Measurements from ENCODE around the gene TMEFF1.

TMEFF1 gene

DNA sequence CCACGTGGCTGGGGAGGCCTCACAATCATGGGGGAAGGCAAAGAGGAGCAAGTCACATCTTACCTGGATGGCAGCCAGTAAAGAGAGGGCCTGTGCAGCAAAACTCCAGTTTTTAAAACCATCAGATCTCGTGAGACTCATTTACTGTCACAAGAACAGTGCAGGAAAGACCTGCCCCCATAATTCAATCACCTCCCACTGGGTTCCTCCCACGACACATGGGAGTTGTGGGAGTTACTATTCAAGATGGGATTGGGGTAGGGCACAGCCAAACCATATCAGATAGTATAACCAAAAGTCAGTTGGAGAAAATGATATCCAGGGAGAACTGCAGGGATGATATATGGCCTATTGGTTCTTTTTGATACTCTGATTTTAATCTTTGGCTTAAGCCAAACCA is 94.9 kb downstream of the TMEFF1 start:
- DNase-seq (ENCODE audit: low read depth in 2 of 3, low spot score in 1 of 3) = no peak

DNA sequence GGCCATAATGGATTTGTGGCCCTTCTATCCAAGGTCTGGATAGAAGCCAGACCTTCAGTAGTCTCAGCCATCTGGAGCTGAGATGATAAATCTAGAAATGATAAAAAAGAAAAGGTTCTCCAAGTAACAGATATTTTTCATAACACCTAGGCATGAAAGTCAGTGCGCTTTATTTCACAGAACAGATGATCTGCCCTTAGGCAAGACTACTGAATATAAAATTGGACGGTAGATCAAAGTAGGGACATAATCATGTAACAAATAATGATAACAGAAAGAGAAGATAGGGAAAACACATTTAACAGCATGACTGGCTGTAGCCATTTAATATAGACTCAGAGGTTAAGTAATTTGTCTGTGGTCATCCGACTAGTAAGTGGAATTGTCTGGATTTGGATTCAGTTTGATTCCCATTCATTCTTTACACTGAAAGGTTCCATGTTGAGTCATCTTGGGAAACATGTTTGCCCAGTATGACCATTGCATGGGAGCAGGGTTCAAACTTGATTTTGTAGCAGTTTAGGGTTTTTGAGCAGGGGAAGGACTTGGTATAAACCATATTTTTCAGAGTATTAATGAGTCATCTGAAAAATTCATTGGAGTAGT is 100.8 kb downstream of the TMEFF1 start:
- no peak for DNase-seq (ENCODE audit: low read depth in 2 of 3, low spot score in 1 of 3)

DNA sequence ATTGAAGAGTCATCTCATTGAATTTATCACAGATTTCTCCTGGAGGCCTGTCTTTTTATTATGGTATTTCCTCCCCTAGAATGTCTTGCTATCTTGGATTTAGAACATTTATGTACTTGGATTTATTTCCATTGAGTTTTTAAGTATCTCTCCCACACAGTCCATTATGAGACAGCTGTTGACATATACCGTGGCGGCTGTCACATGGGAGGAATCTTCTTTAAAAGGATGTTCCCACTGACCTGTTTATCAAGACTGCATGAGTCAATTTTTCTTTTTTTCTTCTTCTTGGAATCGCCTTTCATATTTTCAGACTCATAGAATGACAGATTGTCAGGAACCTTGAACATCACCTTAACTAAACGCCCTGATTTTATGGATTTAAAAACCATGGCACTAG is 102.1 kb downstream of the TMEFF1 start:
- no peak for DNase-seq (ENCODE audit: low read depth in 2 of 3, low spot score in 1 of 3)

DNA sequence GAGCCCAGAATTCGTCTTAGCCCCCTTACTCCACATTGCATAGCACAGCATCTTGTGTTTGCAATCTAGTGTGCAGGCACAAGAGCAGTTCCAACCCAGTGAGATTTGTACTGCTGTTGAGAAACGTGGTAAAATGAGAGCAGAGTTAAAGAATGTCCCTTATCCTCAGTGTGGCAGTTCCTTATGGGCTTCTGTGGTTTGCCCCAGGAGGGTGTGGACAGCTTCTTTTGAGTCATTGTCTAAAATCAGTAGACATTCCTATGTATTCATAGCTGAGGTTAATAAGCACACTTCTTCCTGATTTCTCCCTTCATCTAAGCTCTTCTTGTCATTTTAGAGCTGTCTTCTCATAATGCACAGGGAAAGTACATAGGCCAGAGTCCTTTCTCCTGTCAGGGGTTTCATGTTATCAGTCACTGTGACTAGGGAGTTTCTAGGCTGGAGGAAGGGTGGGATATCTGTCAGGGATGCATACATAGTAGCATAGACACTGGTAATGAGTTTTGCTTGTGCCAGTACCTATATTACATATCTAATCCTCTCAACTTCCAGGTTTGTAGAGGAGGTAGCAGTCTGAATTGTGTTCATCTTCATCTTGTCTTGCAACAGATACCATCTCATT is 102.9 kb downstream of the TMEFF1 start:
- no peak for DNase-seq (ENCODE audit: low read depth in 2 of 3, low spot score in 1 of 3)

DNA sequence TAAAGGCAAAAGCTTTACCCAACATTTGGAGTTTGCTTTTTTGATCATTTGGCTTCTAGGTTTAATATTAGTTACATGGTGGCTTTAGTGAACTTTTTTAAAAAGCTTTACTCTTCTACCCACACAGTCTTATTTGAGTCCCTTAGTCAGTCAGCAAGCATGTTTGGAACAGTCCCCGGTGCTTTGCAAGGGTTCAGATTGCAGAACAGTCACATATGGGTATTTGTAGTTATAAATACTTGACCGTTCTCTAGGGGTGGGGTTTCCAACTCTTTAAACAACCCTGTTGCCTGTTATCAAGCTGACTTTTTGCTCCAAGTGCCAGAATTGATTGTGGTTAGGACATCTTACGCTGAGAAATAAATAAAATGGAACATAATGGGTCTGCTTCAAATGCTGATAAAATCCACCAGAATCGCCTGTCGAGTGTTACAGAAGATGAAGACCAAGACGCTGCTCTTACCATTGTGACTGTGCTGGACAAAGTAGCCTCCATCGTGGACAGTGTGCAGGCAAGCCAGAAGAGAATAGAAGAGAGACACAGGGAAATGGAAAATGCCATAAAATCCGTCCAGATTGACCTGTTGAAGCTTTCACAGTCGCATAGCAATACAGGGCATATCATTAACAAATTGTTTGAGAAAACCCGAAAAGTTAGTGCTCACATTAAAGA is 105.0 kb downstream of the TMEFF1 start, which contains the start of gene CAVIN4:
Gene CAVIN4, plus strand, starts transcription at position 304 of the 673 bp plus-strand sequence. Its CDS starts 65 bp downstream, at position 369.
- DNase-seq (ENCODE audit: low read depth in 2 of 3, low spot score in 1 of 3) = no peak

DNA sequence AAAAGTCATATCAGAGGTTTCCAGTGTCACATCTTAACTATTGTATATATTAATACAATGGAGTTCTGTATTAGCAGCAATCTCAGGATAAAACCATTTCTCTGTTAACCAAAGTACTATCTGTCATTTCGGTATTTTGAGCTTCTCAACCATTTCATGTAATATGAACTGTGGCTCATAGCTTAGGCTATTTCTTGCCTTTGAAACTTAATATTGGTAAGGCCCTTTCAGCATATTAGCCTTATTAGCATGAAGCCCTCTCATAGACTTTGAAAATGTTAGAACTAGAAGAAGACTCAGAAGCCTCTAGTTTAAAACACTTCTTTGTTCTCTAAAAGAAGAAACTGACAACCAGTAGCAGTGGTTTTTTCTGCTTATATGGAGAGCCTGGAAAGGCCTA is 105.7 kb downstream of the TMEFF1 start:
- no peak for DNase-seq (ENCODE audit: low read depth in 2 of 3, low spot score in 1 of 3)

DNA sequence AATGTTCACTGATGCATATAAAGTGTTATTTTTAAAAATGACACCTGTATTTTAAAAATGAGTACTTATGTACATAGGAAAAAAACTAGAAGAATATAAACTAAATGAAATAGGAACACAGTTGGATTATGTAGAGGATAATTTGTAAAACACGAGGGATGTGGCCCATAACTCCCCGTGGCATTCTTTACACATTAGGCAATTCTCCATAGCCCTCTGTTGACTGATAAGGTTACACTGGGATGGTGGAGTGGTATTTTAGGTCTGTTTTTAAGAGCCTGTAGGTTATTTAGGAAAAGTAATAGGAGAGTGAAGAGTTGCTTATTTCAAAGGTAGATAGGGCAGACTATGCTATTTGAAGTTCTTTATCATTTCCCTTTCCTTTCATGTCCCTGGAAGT is 106.7 kb downstream of the TMEFF1 start:
- no peak for DNase-seq (ENCODE audit: low read depth in 2 of 3, low spot score in 1 of 3)

DNA sequence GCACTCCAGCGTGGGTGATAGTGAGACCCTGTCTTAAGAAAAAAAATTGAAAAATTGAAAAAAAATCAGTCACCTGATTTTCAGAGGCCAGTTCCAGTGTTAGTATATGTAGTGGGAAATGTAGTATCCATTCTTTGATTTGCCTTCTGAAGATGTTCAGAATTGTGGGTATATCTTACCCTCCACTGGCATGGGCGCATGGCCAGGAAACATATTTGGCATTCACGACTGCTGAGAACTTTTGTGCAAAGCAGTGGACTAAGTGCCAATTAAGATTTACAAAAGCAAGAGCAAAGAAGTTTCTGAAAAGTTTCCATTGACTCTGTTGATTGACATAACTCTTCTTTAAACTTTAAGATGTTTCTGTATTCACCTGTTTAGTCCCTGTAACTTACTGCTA is 107.3 kb downstream of the TMEFF1 start:
- no peak for DNase-seq (ENCODE audit: low read depth in 2 of 3, low spot score in 1 of 3)

DNA sequence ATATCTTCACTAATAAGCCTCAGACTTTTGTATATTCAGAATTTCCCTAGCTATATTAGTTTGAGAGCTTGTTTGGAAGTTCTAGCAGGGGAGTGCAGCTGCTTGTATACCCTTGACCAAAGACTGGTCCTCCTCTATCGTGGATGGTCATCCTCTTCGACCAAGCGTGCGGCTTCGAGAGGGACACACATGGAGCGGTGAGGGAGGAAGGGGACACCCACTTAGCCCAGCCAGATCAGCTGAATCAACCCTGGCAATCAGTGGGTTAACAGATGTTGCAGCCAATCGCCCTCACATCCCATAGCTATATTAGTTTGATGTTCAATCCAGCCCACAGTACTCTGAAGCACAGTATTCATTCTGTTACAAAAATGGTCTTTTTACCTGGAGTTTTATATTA is 108.1 kb downstream of the TMEFF1 start:
- DNase-seq (ENCODE audit: low read depth in 2 of 3, low spot score in 1 of 3) = no peak

DNA sequence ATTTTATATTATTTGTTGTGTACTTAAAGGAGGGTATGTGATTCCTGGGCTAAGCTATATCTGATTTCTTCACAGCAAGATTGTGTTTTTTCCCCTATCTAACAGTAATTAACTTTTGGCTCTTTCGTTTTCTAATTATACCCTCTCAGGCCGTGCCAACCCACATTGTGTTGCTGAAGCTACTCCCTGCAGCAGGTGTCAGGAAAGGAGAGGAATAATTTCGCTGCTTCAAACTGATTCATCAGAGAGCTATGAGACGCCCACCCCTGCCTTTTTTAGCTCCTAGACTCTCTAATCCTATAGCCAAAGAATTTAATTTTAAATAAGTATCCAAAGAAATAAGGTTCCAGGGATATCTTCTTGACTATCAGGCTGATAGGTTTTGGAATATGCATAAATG is 108.7 kb downstream of the TMEFF1 start:
- DNase-seq (ENCODE audit: low read depth in 2 of 3, low spot score in 1 of 3) = no peak

DNA sequence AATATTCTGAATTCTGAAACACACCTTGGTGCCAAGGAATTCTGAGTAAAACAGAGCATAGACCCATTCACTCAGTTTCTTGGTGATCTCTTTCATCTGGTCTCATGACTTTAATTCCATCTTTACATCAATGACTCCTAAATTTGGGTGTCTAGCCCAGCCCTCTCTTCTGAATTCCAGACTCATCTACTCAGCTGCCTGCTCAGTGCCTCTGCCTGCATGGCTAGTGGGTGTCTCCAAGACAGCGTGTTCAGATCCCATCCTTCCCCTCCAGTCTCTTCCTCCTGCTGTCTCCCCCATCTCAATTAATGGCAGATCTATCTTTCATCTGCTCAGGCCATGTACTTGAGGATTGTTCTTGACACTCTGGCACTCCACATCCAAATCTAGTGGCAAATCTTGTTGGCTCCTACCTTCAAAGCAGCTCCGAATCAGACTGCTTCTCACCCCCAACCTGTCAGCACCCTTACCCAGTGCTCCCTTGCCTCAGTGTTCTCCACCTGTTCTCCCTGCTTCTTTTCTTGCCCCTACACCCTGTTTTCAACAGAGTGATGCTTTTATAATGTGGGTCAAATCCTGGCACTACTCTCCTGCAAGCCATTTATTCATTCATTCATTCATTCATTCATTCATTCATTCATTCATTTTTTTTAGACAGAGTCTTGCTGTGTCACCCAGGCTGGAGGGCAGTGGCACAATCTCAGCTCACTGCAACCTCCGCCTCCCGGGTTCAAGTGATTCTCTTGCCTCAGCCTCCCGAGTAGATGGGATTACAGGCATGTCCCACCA is 110.3 kb downstream of the TMEFF1 start:
- no peak for DNase-seq (ENCODE audit: low read depth in 2 of 3, low spot score in 1 of 3)

DNA sequence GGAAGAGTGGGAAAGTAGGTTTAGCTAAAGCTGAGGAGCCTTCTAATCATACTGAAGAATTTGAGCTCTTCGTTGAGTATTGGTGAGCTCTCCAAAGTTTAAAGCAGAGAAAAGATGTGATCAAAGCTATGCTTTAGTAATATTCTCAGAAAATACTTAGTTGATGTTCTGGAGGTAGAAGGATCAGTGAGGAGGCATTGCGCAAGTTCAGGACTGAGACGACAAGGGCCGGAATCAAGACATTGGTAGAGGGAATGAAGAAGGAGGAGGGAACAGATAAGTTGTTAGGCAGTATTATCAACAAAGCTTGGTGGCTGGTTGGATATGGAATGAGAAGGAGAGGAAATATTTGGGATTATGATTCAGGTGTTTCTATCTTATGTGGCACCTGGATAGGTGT is 112.0 kb downstream of the TMEFF1 start:
- DNase-seq (ENCODE audit: low read depth in 2 of 3, low spot score in 1 of 3) = no peak

DNA sequence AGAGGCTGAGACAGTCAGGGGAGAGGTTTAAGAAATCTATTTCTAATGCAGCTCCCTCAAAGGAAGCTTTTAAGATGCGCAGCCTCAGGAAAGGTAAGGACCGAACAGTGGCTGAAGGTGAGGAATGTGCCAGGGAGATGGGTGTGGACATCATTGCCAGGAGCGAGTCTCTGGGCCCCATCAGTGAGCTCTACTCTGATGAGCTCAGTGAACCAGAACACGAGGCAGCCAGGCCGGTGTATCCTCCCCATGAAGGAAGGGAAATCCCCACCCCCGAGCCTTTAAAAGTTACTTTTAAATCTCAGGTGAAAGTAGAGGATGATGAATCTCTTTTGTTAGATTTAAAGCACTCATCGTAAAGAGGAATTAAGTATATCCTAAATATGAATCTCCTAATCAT is 113.1 kb downstream of the TMEFF1 start:
- no peak for DNase-seq (ENCODE audit: low read depth in 2 of 3, low spot score in 1 of 3)

DNA sequence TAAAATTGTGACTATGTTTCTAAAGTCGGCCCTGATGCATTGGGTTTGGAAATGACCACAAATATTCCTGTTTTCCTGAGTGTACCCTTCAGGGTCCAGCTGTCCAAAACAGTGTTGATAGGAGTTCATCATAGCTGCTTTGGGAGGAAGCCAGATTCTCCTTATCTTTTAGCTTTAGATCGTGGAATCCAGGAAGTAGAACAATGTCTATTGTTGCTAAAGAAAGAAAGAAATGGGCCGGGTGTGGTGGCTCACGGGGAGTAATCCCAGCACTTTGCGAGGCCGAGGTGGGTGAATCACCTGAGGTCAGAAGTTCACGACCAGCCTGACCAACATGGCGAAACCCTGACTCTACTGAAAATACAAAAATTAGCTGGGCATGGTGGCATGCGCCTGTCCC is 114.4 kb downstream of the TMEFF1 start:
- DNase-seq (ENCODE audit: low read depth in 2 of 3, low spot score in 1 of 3) = no peak

DNA sequence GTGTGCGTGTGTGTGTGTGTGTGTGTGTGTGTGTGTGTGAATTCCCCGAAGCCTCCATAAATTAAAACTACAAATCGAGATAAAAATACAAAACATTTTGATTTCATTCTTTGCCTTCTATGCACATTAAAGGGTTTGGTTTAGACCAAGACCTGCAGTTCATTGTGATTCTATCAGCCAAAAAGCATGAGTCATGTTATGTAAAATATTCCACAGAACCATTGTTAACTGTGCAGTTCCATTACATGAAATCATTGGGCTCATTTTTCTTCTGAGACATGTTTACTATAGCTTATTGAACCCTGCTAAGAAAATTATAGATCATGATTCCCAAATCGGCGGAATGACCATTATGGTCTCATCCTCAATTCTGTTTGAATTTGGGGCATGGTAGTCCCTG is 116.6 kb downstream of the TMEFF1 start:
- no peak for DNase-seq (ENCODE audit: low read depth in 2 of 3, low spot score in 1 of 3)

DNA sequence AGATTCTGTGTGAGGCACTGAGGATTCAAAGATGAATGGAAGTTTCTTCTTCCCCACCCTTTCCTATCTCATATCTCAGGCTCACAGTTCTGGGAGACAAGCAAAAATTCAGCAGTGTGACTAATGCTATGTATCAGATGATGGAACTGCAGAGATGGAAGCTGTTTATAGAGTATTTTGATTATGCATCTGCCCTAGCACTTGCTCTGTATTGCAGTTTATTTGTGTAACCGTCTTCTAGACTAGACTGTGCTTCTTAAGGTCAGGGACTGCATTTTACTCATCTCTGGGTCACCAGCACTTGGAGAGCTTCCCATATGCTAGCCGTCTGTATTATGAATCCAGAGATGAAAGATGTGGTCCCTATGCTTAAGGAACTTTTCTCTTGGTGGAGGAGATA is 117.5 kb downstream of the TMEFF1 start:
- DNase-seq (ENCODE audit: low read depth in 2 of 3, low spot score in 1 of 3) = no peak

DNA sequence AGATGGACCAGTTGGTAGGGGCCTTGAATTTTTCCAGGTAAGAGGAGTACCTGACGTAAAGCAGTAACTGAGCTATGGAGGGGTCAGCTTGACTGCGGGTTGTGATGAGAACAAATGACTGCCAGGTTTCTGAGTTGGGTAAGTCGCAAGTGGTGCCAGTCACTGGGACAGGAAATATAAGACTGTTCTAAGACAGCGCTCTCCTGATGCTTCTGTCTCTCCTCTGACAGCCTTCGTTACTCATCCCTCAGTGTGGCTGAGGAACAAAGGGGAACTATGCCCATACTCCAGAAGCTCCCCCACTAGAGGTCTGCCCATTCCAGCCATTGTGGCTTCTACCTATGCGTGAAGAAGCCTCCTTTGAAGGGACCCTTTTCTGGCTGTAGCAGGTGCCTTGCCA is 118.2 kb downstream of the TMEFF1 start:
- DNase-seq (ENCODE audit: low read depth in 2 of 3, low spot score in 1 of 3) = no peak

DNA sequence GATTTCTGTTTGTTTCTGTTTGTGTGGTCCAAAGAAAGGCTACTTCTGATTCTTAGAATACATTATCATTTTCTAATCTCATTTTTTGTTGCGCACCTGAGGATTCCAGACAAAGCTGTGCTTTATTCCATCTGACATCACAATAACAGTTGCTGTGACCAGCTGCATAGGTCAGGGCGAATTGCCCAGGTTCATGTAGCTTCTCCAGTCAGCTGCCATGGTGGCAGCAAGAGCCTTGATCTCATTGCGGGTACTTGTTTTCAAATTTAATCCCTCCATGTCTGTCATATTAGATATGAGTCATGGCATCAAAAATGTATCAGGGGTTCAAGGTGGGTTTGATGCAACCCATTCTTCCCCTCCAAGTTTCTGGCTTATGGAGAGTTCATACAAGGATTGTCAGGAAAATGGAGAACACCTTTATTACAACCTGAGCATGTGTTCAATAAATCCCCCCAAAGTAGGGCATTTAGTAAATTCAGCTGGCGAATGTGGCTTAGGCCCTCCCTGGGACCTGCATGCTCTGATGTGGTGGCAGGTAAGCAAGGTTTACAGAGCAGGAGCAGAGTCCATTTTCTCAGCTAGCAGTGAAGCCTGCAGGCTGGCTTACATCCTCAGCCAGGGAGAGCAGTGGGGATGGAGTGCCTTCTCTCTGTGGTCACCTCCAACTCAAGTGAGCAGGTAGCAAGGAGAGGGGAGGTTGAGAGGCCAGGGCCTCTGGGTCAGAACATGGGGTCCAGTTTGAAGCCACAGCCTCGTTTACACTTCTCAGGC is 118.9 kb downstream of the TMEFF1 start:
- DNase-seq (ENCODE audit: low read depth in 2 of 3, low spot score in 1 of 3) = no peak

DNA sequence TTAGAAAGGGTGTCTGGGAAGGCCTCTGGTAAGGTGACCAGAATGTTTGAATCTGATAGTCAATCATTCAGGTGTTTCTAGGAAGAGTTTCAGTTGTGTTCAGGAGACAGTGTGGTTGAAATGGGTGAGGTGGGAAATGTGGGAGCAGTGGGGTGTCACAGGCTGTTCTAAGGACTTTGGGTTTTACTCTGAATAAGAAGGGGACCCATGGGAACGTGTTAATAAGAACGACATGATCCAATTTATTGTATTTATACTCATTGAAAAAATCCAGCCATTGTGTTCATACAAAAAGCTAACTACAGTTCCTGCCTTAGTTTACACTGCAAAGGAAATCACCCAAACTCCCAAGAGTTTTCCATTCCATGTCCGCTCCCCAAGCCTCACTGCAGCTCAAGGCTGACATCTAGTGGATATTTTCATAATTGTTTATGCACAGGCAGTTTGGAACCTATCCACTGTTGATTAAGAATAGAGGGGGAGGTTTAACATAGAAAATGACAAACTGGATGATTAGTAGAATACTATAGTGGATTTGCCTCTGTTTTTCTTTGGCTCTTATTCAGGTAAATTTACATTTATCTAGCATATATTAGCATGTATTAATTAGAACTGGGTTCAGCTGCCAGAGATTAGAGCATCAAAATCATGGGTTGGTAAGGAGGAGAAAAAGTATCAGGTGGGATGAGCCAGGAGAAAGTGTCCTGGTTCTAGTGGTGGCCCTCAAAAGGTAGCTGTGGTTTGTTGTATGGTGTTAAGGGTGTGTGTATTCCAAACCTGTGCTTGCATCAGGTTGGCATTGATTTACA is 122.6 kb downstream of the TMEFF1 start:
- DNase-seq (ENCODE audit: low read depth in 2 of 3, low spot score in 1 of 3) = peak in 2 of 3 donors; percentile 2 to 45

DNA sequence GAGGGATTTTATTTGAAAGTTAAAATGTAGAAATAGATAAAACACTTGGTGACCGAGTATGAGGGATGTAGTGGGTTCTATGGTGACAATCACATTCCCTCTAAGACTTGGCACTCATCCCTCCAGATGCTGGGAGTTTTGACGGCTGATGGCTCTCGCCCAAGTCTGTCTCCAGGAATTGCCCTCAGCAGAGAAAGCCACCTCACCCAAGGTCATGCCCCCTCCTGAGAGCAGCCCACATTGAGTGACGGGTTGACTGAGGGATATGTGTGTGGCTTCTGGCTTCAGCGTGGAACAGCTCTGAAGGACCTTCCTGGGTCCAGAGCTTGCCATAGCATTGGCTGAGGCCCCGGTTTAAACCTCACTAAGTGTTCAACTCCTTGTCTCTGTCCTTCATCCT is 124.3 kb downstream of the TMEFF1 start:
- DNase-seq (ENCODE audit: low read depth in 2 of 3, low spot score in 1 of 3) = no peak

All from stimulated activated CD4-positive, alpha-beta T cell treated with anti-CD3 and anti-CD28 coated beads, Interleukin-12 subunit alpha, Interleukin-12 subunit beta, amount 100 ng/mL, for 48 hours (primary cell).